Liver (tissue), 9 donors: ENCODE measurements around the gene LZTS3. TPM values are rescaled to one million over a fixed set of nuclear protein-coding genes. Genes with fewer than 3 reads are reported as not detected.

ENCODE experiments used
- DNase-seq: peaks from one replicate; pipeline ENCODE4 v3.0.0-alpha.2; 2017; ENCODE audit warnings: low spot score
- H3K27ac ChIP-seq, 2 donors: one replicate each; pipeline ENCODE4 v1.7.0; 2013; ENCODE audit warnings: inconsistent platforms in 2 of 2, low read length in 2 of 2, control low read depth in 1 of 2, low read depth in 1 of 2, mild to moderate bottlenecking in 1 of 2
- H3K27me3 ChIP-seq, 4 donors: one replicate each; pipeline versions ENCODE4 v1.6.1 to v1.7.0; 2013; ENCODE audit warnings: low read length in 3 of 4, inconsistent platforms in 1 of 4, mild to moderate bottlenecking in 1 of 4, moderate library complexity in 1 of 4; ENCODE audit not compliant: control insufficient read depth in 4 of 4, insufficient read depth in 4 of 4
- H3K36me3 ChIP-seq, 4 donors: one replicate each; pipeline versions ENCODE4 v1.6.1 to v1.7.0; 2013; ENCODE audit warnings: low read length in 3 of 4, mild to moderate bottlenecking in 3 of 4, low read depth in 1 of 4, moderate library complexity in 1 of 4; ENCODE audit not compliant: control insufficient read depth in 4 of 4, insufficient read depth in 3 of 4
- H3K4me1 ChIP-seq, 4 donors: one replicate each; pipeline versions ENCODE4 v1.6.1 to v1.7.0; 2013; ENCODE audit warnings: low read length in 3 of 4, mild to moderate bottlenecking in 3 of 4, moderate library complexity in 1 of 4; ENCODE audit not compliant: control insufficient read depth in 4 of 4, insufficient read depth in 4 of 4
- H3K4me3 ChIP-seq, 3 donors: one replicate each; pipeline versions ENCODE4 v1.6.1 to v1.7.0; 2013; ENCODE audit warnings: low read length in 3 of 3, control low read depth in 1 of 3, low read depth in 1 of 3, mild to moderate bottlenecking in 1 of 3
- H3K9ac ChIP-seq, 2 donors: one replicate each; pipeline ENCODE4 v1.7.0; 2013; ENCODE audit warnings: low read length in 2 of 2, mild to moderate bottlenecking in 2 of 2, moderate library complexity in 2 of 2, control low read depth in 1 of 2, low read depth in 1 of 2
- H3K9me3 ChIP-seq, 4 donors: one replicate each; pipeline versions ENCODE4 v1.6.1 to v1.7.0; 2013; ENCODE audit warnings: low read length in 3 of 4; ENCODE audit not compliant: control insufficient read depth in 4 of 4
- ATF3 ChIP-seq: IDR thresholded peaks from 2 replicates; pipeline ENCODE4 v1.6.1; 2016; ENCODE audit warnings: antibody characterized with exemption
- CTCF ChIP-seq: fragments of 150-350 bp; IDR thresholded peaks from 2 replicates; pipeline ENCODE4 v1.5.1; 2017; ENCODE audit warnings: improper control_type of control experiment, low read depth, low read length; ENCODE audit not compliant: missing input control
- EGR1 ChIP-seq, 2 donors: IDR thresholded peaks; 2 replicates each; pipeline ENCODE4 v1.6.1; 2016 to 2018; ENCODE audit warnings: antibody characterized with exemption in 2 of 2, low read depth in 2 of 2
- FOXA1 ChIP-seq: IDR thresholded peaks from 2 replicates; pipeline ENCODE4 v1.6.1; 2016; ENCODE audit warnings: antibody characterized with exemption
- FOXA2 ChIP-seq: IDR thresholded peaks from 2 replicates; pipeline ENCODE4 v1.6.1; 2016; ENCODE audit warnings: antibody characterized with exemption
- GABPA ChIP-seq, 2 donors: IDR thresholded peaks in 1 of 2; conservative IDR thresholded peaks in 1 of 2; 2 replicates each; pipeline ENCODE4 v1.6.1; 2016; ENCODE audit warnings: antibody characterized with exemption in 2 of 2, mild to moderate bottlenecking in 1 of 2, moderate library complexity in 1 of 2
- HNF4A ChIP-seq, 2 donors: conservative IDR thresholded peaks; 2 replicates each; pipeline ENCODE4 v1.6.1; 2016; ENCODE audit warnings: antibody characterized with exemption in 2 of 2, mild to moderate bottlenecking in 2 of 2
- HNF4G ChIP-seq: IDR thresholded peaks from 2 replicates; pipeline ENCODE4 v1.6.1; 2016; ENCODE audit warnings: antibody characterized with exemption
- JUND ChIP-seq, 2 donors: IDR thresholded peaks; 2 replicates each; pipeline ENCODE4 v1.6.1; 2016; ENCODE audit warnings: antibody characterized with exemption in 2 of 2
- MAX ChIP-seq: IDR thresholded peaks from 2 replicates; pipeline ENCODE4 v1.6.1; 2016; ENCODE audit warnings: antibody characterized with exemption
- NR2F2 ChIP-seq: IDR thresholded peaks from 2 replicates; pipeline ENCODE4 v1.6.1; 2016; ENCODE audit warnings: antibody characterized with exemption
- RAD21 ChIP-seq, 2 donors: IDR thresholded peaks; 2 replicates each; pipeline ENCODE4 v1.6.1; 2016; ENCODE audit warnings: antibody characterized with exemption in 2 of 2, mild to moderate bottlenecking in 2 of 2
- REST ChIP-seq: IDR thresholded peaks from 2 replicates; pipeline ENCODE4 v1.6.1; 2016; ENCODE audit warnings: antibody characterized with exemption, mild to moderate bottlenecking
- RXRA ChIP-seq, 2 donors: IDR thresholded peaks; 2 replicates each; pipeline ENCODE4 v1.6.1; 2017 to 2018; ENCODE audit warnings: antibody characterized with exemption in 2 of 2, mild to moderate bottlenecking in 1 of 2
- TAF1 ChIP-seq: conservative IDR thresholded peaks from 2 replicates; pipeline ENCODE4 v1.6.1; 2016; ENCODE audit warnings: antibody characterized with exemption, mild to moderate bottlenecking
- YY1 ChIP-seq: IDR thresholded peaks from 2 replicates; pipeline ENCODE4 v1.6.1; 2016; ENCODE audit warnings: antibody characterized with exemption, mild to moderate bottlenecking
- ZBTB33 ChIP-seq: IDR thresholded peaks from 2 replicates; pipeline ENCODE4 v1.6.1; 2016; ENCODE audit warnings: antibody characterized with exemption
- WGBS: extraction: QIAGEN DNeasy Blood & Tissue Kit; methylation state at CpG from one replicate; pipeline ENCODE4 v1.1.7; 2013; 5-methylcytosine and 5-hydroxymethylcytosine counted together
- polyA plus RNA-seq, 2 donors: library from polyadenylated mRNA; stranded (reverse) in 1 of 2; unstranded in 1 of 2; fragments of 200-250 nt in 1 of 2; fragments of >200 nt in 1 of 2; fragmentation: Nextera tagmentation in 1 of 2; extraction: Ambion mirVana in 1 of 2; gene quantifications; one replicate each; pipeline versions ENCODE4 v1.2.1 to v1.2.3, GENCODE V29; 2013 to 2015
- total RNA-seq, 2 donors: library from RNA; depleted of rRNA; stranded (reverse); fragments of >200 nt; gene quantifications; one replicate each; pipeline ENCODE4 v1.2.3, GENCODE V29; 2014
- donor health status: healthy.
- donor health status: healthy.
- donor health status: healthy.
- donor health status: healthy.
- donor health status: healthy.

The LZTS3 gene
- total and polyA plus RNA-seq, 4 donors: 1.9 to 3.7 (median 3.5) TPM

- no peak for TF ChIP-seq CTCF
Measured at GRCh38 chr20:3173610-3174441, 477 bp upstream of the LZTS3 start (continued).

GRCh38 chr20:3172126-3172932, 1.0 kb downstream of the LZTS3 start:
- H3K36me3 ChIP-seq: no peaks in the 10 kb centered on the region
- WGBS: 62% methylated on average over 5 of the region's 5 CpGs
- H3K9me3 ChIP-seq: no peaks in the 10 kb centered on the region
- DNase-seq: no peak
- no peak overlapping the region for H3K27ac ChIP-seq
- H3K4me3 ChIP-seq: no peak overlapping the region
- no peaks in the 10 kb centered on the region for H3K27me3 ChIP-seq
- H3K9ac ChIP-seq: no peak overlapping the region
- H3K4me1 ChIP-seq: peaks cover 6 to 24% (median 18%) of the 10 kb centered on the region in 4 donors
- TF ChIP-seq TAF1 (no peak), JUND (IDR thresholded peaks at IDR 0.05) (no peak), NR2F2 (no peak), ZBTB33 (no peak), YY1 (no peak), REST (no peak), HNF4A (conservative IDR thresholded peaks at IDR 0.05) (no peak), ATF3 (no peak), RXRA (IDR thresholded peaks at IDR 0.05) (no peak), HNF4G (no peak), CTCF (no peak), GABPA (IDR thresholded peaks at IDR 0.05 in 1 of 2, conservative IDR thresholded peaks at IDR 0.05 in 1 of 2) (no peak), MAX (no peak), EGR1 (IDR thresholded peaks at IDR 0.05; ENCODE audit: low read depth in 2 of 2) (no peak), FOXA2 (no peak), RAD21 (IDR thresholded peaks at IDR 0.05) (no peak), FOXA1 (no peak)
